ENCODE results near the gene AURKB.

Gene AURKB

GRCh38 chr17:8210761-8211458 is 535 bp upstream of the AURKB start:
- TF ChIP-seq CTCF (IDR thresholded peaks at IDR 0.05): no peak

GRCh38 chr17:8206536-8206935 is 3.8 kb downstream of the AURKB start:
- TF ChIP-seq CTCF (IDR thresholded peaks at IDR 0.05): no peak

- no peak for TF ChIP-seq CTCF (IDR thresholded peaks at IDR 0.05)
Measured at GRCh38 chr17:8204761-8205555, 5.4 kb downstream of the AURKB start.

- TF ChIP-seq CTCF (IDR thresholded peaks at IDR 0.05): no peak
Measured at GRCh38 chr17:8192070-8192815, 18.1 kb downstream of the AURKB start.

GRCh38 chr17:8190506-8190905 is 19.9 kb downstream of the AURKB start:
- no peak for TF ChIP-seq CTCF (IDR thresholded peaks at IDR 0.05)

GRCh38 chr17:8189711-8190477 is 20.5 kb downstream of the AURKB start, which contains the start of gene BORCS6:
BORCS6 (minus strand) TSS chr17:8190180; CDS start chr17:8190140, 40 bp downstream.
- peak; percentile 39; the same call in 1 of the 2 replicates for TF ChIP-seq CTCF (IDR thresholded peaks at IDR 0.05)
